Spinal cord (tissue), 10 donors: ENCODE results near the gene NENF. TPM values are rescaled to one million over a fixed set of nuclear protein-coding genes. Genes with fewer than 3 reads are reported as not detected.
"Not testable (repeated sequence)": the region's sequence is repeated elsewhere in the genome, so short reads cannot be mapped to it uniquely, and the experiment has no call there.

Experiments
- DNase-seq, 6 donors: peaks; one replicate each; pipeline versions ENCODE4 v3.0.0 to v3.0.0-alpha.2; 2013 to 2015; ENCODE audit warnings: low spot score in 6 of 6, low read depth in 4 of 6
- H3K27ac ChIP-seq: one replicate; pipeline ENCODE4 v1.5.1; 2013; ENCODE audit warnings: low read depth, low read length, control low read depth
- H3K27me3 ChIP-seq: one replicate; pipeline ENCODE4 v1.6.1; 2013; ENCODE audit warnings: low read length; ENCODE audit not compliant: control insufficient read depth, insufficient read depth
- H3K36me3 ChIP-seq: one replicate; pipeline ENCODE4 v1.6.1; 2013; ENCODE audit warnings: low read length; ENCODE audit not compliant: control insufficient read depth, insufficient read depth
- H3K4me1 ChIP-seq: one replicate; pipeline ENCODE4 v1.6.1; 2013; ENCODE audit warnings: low read length; ENCODE audit not compliant: control insufficient read depth, insufficient read depth
- H3K4me3 ChIP-seq: one replicate; pipeline ENCODE4 v1.5.1; 2013; ENCODE audit warnings: low read depth, low read length, control low read depth
- H3K9me3 ChIP-seq: one replicate; pipeline ENCODE4 v1.6.1; 2013; ENCODE audit warnings: low read length; ENCODE audit not compliant: control insufficient read depth, insufficient read depth
- WGBS: methylation state at CpG from one replicate; pipeline ENCODE4 v1.1.5; 2013; ENCODE audit warnings: missing lambda C conversion rate; ENCODE audit not compliant: insufficient coverage; 5-methylcytosine and 5-hydroxymethylcytosine counted together
- polyA plus RNA-seq, 2 donors: library from polyadenylated mRNA; unstranded; fragments of 120-200 nt; gene quantifications; one replicate each; pipeline ENCODE4 v1.2.1, GENCODE V29; 2013; ENCODE audit not compliant: insufficient read length in 2 of 2
- total RNA-seq, 2 donors: library from RNA; depleted of rRNA in 1 of 2; stranded (reverse); fragments of 120-200 nt in 1 of 2; fragments of >200 nt in 1 of 2; gene quantifications; one replicate each; pipeline versions ENCODE4 v1.2.3 to v1.2.4, GENCODE V29; 2013 to 2014
- donor health status: healthy.

Gene NENF
- total and polyA plus RNA-seq, 4 donors: 34.3 to 142 (median 67.8) TPM

DNA sequence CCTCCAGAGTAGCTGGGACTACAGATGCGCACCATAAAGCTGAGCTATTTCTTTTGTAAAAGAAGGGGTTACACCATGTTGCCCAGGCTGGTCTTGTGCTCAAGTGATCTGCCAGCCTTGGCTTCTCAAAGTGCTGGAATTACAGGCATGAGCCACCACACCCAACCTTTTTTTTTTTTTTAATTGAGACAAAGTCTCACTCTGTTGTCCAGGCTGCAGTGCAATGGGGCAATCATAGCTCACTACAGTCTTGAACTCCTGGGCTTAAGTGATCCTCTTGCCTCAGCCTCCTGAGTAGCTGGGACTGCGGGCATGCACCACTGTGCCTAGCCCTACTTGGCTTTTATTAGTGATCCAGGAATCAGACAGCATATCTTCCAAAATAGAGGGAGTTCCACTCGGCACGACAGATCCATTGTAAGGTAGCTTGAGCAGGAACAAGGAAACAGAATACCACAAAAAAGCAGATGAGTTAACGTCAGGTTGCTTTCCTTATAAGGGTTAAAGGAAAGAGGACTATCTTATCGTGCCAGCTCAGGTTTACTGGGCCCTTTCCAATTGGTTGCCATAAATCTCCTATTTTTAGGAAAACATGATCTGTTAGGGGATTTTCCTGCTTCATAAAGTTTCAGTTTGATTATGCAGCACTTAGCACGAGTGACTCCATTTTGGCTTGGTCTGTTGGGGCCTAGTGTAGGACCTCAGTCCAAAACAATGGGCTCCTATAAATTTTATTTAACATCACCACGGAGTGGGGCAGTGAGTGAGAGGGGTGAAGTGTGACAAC is 45.2 kb downstream of the NENF start:
- 90% methylated on average over 6 of the region's 8 CpGs for WGBS
- no peak overlapping the region for H3K27ac ChIP-seq

DNA sequence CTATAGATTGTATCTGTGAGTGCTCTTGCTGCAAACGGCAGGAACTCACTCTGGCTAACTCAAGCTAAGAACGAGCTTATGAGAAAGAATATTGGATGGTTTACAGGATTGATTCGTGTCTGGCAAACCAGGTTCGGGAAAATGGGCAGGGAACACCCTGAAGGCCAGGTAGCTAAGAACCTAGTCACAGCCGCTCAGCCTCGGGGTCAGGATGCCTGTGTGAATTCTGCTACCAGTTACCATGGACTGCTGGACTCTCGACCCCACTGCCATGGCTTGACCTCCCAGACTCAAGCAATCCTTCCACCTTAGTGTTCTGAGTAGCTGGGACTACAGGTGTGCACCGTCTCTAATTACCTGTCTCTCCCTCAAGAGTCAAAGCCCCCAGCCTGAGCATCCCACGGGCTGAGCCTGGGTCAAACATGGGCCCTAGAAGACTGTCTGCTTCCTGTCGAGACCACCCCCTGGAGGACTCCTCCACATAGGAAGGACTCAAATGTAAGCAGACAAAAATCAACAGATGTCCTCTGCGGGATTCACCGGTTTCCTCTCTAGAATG is 45.8 kb downstream of the NENF start:
- H3K27me3 ChIP-seq: no peaks in the 10 kb centered on the region
- H3K27ac ChIP-seq: no peak overlapping the region
- WGBS: 87% methylated on average over 10 of the region's 12 CpGs
- no peaks in the 10 kb centered on the region for H3K36me3 ChIP-seq
- peaks cover 7% of the 10 kb centered on the region for H3K4me1 ChIP-seq
- H3K4me3 ChIP-seq: no peak overlapping the region
- no peak for DNase-seq
- no peaks in the 10 kb centered on the region for H3K9me3 ChIP-seq

More for the DNA sequence above, 45.2 kb downstream of the NENF start:
- Histone ChIP-seq H3K9me3 (no peaks in the 10 kb centered on the region), H3K4me1 (peaks cover 7% of the 10 kb centered on the region), H3K36me3 (no peaks in the 10 kb centered on the region), H3K4me3 (no peak overlapping the region), H3K27me3 (no peaks in the 10 kb centered on the region)
- no peak for DNase-seq

DNA sequence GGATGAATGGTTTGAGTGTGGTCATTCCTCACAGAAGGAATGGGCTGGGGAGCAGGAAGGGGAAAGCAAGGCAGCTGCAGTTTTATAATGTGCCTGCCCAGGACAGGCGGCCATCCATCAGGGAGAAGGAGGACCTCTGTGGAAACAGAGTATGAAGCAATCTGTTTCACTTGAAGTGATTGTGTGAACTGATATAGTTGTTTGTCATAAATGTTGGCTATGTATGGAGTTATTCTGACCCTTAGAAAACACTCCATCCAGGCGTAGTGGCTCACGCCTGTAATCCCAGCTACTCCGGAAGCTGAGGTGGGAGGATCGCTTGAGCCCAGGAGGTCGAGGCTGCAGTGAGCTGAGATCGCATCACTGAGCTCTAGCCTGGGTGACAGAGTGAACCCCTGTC is 46.5 kb downstream of the NENF start:
- H3K9me3 ChIP-seq: no peaks in the 10 kb centered on the region
- 56% methylated on average over 7 of the region's 7 CpGs for WGBS
- no peaks in the 10 kb centered on the region for H3K27me3 ChIP-seq
- DNase-seq: no peak
- no peak overlapping the region for H3K4me3 ChIP-seq
- H3K36me3 ChIP-seq: no peaks in the 10 kb centered on the region
- H3K27ac ChIP-seq: no peak overlapping the region
- peaks cover 7% of the 10 kb centered on the region for H3K4me1 ChIP-seq

DNA sequence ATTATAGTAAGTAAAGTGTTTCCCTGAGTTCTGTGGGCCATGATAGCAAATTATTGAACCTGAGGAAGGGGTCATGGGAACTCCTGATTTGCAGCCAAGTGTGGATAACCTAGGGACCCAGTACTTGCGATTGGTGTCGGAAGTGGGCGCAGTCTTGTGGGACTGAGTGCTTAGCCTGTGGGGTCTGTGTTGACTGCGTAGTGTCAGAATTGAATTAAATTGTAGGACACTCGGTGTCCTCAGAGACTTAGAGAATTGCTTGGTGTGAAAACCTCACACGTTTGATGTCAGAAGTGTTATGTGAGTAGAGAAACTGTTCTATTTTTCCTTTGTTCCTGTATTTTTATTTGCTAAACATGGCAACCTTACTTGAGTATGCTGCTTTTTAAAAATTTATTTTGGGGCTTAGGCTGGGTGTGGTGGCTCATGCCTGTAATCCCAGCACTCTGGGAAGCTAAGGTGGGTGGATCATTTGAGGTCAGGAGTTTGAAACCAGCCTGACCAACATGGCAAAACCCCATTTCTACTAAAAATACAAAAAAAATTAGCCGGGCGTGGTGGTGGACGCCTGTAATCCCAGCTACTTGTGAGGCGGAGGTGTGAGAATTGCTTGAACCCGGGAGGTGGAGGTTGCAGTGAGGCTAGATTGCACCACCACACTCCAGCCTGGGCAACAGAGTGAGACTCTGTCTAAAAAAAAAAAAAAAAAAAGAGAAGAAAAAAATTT is 48.2 kb downstream of the NENF start:
- H3K4me1 ChIP-seq, H3K9me3 ChIP-seq, H3K4me3 ChIP-seq, H3K27me3 ChIP-seq, H3K36me3 ChIP-seq, H3K27ac ChIP-seq, DNase-seq: not testable (repeated sequence)
- WGBS: 94% methylated on average over 3 of the region's 11 CpGs

DNA sequence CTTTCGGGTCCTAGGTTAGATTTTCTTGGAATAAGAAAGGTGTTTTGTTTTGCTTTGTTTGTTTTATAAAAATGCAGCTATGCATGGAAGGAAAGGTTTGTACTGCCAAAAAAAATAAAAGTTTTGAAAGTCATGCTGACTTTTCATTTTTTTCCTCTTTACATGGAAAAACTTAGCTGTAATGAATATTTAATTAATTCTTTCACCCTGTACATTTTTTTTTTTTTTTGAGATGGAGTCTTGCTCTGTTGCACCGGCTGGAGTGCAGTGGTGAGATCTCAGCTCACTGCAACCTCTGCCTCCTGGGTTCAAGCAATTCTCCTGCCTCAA is 48.7 kb downstream of the NENF start:
- H3K36me3 ChIP-seq: no peaks in the 10 kb centered on the region
- no peaks in the 10 kb centered on the region for H3K27me3 ChIP-seq
- peaks cover 15% of the 10 kb centered on the region for H3K4me1 ChIP-seq
- H3K9me3 ChIP-seq: no peaks in the 10 kb centered on the region
- H3K4me3 ChIP-seq: no peak overlapping the region
- DNase-seq: no peak
- H3K27ac ChIP-seq: no peak overlapping the region
- WGBS: no CpG with 5 or more reads among the region's 2 CpGs

DNA sequence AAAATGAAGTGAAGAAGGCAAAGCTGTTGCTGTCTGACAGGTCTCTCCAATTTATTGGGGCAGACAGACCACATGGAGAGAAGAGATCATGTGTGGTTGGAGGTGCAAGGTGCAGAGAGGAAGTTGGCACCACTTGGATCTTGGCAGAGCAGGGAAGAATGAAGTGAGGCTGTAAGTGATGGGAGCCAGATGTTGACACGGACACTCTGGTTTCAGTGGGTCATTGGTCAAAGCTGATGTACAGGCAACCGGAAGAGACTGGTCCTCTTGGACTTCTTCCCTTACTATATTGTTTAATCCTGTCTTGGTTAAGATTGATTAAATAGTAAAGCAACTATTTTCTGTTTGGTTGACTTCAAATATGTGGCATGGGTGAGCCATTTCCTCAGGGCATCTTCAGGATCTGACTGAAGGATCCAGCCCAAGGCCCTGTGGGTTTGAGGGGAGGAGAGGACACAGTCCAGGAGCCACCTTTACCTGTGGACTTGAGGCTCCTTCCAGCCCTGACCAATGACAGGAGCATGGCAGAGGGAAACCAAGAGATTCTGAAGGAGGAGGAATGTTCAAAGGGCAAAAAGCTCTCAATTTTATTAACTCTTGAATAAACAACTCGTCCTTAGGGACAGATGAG is 49.4 kb downstream of the NENF start:
- no CpG with 5 or more reads among the region's 3 CpGs for WGBS
- Histone ChIP-seq H3K4me3 (no peak overlapping the region), H3K9me3 (no peaks in the 10 kb centered on the region), H3K36me3 (no peaks in the 10 kb centered on the region), H3K27ac (no peak overlapping the region), H3K4me1 (peaks cover 12% of the 10 kb centered on the region), H3K27me3 (no peaks in the 10 kb centered on the region)
- no peak for DNase-seq

DNA sequence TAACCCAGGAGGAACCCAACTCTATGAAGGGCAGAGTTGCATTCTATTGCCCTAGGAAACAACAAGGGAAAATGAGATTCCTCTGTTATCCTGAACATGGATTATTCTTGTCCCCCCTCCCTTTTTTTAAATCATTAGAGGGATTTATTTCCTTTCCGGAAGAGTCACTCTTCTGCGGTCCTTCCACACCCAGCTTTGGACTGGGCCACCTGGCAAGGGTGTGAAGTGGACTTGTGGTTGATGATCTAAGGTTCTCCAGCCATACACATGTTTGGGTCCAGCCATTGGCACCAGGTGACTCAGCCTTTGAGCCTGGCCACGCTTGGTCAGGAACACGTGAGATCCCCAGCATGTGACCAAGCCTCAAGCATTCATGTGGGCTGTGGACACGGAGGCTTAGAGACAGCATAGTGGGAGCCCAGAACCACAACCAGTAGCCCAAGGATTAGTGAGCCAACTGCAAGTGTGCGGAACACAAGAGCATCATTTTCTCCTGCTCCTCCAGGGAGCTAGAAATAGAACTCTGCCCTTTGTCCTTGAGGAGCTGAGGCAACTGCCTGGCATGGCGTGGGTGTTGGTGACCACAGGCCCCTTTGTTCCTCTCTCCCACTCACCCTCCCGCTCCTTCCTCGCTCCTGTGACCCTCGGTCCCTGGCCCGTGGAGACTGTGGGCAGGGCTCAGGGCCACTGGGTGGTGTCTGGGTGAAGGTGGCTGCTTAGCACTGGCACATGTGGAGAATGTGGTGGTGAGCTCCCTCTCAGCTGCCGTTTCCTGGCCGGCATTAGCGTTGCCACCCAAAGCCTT is 50.1 kb downstream of the NENF start:
- no peaks in the 10 kb centered on the region for H3K36me3 ChIP-seq
- H3K27me3 ChIP-seq: no peaks in the 10 kb centered on the region
- 88% methylated on average over 10 of the region's 14 CpGs for WGBS
- H3K4me1 ChIP-seq: peaks cover 7% of the 10 kb centered on the region
- H3K4me3 ChIP-seq: no peak overlapping the region
- H3K9me3 ChIP-seq: no peaks in the 10 kb centered on the region
- no peak for DNase-seq
- H3K27ac ChIP-seq: no peak overlapping the region

DNA sequence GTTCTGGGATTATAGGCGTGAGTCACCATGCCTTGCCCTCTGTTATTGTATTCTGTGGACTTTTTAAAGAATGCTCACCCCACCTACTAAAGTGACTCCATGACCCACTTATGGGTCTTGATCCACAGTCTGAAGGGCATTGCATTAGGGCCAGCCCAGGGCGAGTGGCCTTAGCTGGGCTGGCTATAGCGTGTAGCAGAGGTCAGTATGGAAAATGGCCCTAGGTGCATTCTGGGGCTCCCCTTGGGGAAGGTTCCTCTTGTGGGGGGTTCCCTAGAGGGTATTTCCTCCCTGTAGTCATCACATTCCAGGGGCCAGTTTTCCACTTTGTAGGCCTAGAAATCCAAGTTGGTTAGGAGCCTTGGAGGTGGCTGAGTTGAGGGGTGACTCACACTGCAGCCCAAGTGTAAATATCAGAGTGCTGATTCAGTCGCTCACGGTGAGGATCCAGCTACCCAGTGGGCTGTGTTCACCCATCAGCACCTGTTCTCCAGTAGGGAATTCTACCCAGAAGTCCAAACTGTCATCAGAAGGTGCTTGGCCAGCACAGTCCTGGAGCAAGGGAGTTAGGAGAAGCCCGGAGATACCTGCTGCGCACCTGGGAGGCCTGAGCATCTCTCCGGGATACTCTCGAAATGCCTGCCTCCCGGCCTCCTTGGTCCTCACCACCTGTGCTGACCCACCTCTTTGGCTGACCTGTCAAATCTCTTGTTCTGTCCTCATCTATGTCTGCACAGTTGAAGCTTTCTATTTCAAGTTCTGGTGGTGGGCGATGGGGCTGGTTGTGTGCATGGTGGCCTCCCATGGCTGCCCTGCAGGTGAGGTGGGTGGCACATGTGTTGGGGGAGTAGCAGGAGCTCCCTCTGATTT is 52.2 kb downstream of the NENF start:
- WGBS: 95% methylated on average over 9 of the region's 11 CpGs
- Histone ChIP-seq H3K4me1 (peaks cover 15% of the 10 kb centered on the region), H3K4me3 (no peak overlapping the region), H3K9me3 (no peaks in the 10 kb centered on the region), H3K27me3 (no peaks in the 10 kb centered on the region), H3K27ac (no peak overlapping the region), H3K36me3 (no peaks in the 10 kb centered on the region)
- no peak for DNase-seq
